ENCODE measurements around the gene TRIM26. TPM values are rescaled to one million over a fixed set of nuclear protein-coding genes. Genes with fewer than 3 reads are reported as not detected.

TRIM26 gene
- total and polyA plus RNA-seq, 8 donors = 12.1 to 25.8 (median 21.7) TPM

DNA sequence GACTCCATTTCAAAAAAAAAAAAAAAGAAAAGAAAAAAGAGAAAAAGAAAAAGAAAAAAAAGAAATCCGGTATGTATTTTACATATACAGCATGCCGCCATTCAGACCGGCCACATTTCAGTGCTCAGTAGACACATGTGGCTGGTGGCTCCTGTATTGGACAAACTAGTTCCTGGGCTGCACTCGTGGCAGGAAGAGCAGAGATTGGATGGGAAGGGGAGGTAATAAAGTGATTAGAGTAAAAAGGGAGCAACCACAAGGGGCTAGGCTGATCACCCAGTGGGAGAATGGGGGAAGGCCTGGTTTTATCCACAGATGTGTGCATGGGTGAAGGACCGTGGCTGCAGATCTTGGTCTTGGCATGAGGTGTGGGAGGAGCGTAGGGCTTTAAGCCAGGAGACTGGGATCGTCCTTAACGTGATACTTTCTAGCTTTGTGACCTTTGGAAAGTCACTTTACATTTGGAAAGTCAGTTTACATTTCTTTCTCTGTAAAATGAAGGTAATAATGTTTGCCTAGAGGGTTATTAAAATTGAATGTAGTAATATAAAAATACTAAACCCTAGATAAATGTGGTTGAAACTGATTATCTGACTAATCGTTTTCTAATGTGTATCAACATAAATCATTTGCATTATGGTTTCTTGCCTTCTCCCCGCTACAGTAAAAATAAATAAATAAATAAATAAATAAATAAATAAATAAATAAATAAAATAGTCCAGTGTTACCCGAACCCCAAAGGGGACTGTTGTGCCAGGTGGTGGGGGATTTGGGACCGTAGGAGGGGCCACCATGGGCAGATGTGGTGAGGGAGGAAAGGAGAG lies 50.7 kb downstream of the TRIM26 start:
- no peak for DNase-seq
- Histone ChIP-seq H3K27me3 (no peaks in the 10 kb centered on the region), H3K4me3 (no peak overlapping the region), H3K27ac (no peak overlapping the region), H3K36me3 (no peaks in the 10 kb centered on the region), H3K9me3 (no peaks in the 10 kb centered on the region), H3K4me1 (no peaks in the 10 kb centered on the region)
- no peak for FAIRE-seq
- WGBS, 2 donors = 69 to 72% methylated on average over 12 of the region's 12 CpGs
- TF ChIP-seq CTCF (IDR thresholded peaks at IDR 0.05) = no peak
- intact Hi-C loops (cut with DNase I) = no loop called here
- no peak for ATAC-seq

- no peak for TF ChIP-seq CTCF (IDR thresholded peaks at IDR 0.05)
- H3K4me1 ChIP-seq = no peaks in the 10 kb centered on the region
- intact Hi-C loops (cut with DNase I) = no loop called here
These were observed 52.2 kb downstream of the TRIM26 start, which contains the start of gene TRIM10 for GRCh38 chr6:30160785-30161531. TSS of gene TRIM10 (minus strand) at chr6:30161211. CDS start at chr6:30160858, 353 bp downstream.

DNA sequence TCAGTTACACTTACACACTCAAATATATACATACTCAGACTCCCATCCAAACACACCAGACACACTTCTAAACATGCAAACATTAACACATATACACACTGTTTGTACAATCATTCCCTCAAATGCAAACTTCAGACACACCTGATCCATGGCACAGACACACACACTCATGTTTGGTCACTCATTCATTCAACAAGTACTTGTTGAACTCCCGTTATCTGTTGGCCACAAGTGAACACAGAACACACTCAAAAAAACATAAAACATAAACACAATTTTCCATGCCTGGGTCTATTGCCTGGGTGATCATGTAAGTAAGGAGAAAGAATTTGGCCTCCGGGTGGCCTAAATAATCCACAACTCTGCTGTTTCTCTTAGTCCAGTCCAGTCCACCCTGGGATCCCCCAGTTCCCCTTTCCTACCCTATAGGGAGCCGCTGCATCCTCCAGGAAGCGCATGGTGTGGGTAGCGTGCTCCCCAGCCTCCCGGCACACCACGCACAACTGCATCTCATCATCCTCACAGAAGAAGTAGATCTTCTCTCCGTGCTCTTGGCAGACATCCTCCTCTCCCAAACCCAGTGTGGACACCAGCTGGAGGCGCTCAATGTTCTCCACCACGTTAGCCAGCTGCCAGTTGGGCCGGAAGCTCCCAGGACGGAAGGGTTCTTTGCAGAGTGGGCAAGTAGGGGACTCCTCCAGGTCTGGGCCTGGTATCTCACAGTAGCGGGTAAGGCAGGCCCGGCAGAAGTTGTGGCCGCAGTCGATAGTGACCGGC lies 53.0 kb downstream of the TRIM26 start:
- intact Hi-C loops (cut with DNase I) = no loop called here
- H3K27ac ChIP-seq = no peak overlapping the region
- no peaks in the 10 kb centered on the region for H3K36me3 ChIP-seq
- FAIRE-seq (no peak), ATAC-seq (no peak), DNase-seq (no peak)
- 84 to 88% methylated on average over 17 of the region's 17 CpGs for WGBS, 2 donors
- no peaks in the 10 kb centered on the region for H3K27me3 ChIP-seq
- no peak for TF ChIP-seq CTCF (IDR thresholded peaks at IDR 0.05)
- H3K4me1 ChIP-seq = no peaks in the 10 kb centered on the region
- H3K4me3 ChIP-seq = no peak overlapping the region
- no peaks in the 10 kb centered on the region for H3K9me3 ChIP-seq

More at GRCh38 chr6:30160785-30161531, 52.2 kb downstream of the TRIM26 start, which contains the start of gene TRIM10:
- H3K36me3 ChIP-seq = no peaks in the 10 kb centered on the region
- H3K27ac ChIP-seq = no peak within 1 kb of the TSS
- no peak within 1 kb of the TSS for H3K4me3 ChIP-seq
- no peak for ATAC-seq
- FAIRE-seq = no peak
- WGBS, 2 donors = 70 to 78% methylated on average over 4 of the region's 4 CpGs
- no peaks in the 10 kb centered on the region for H3K9me3 ChIP-seq
- no peaks in the 10 kb centered on the region for H3K27me3 ChIP-seq
- DNase-seq = no peak

GRCh38 chr6:30158475-30159040 lies 54.6 kb downstream of the TRIM26 start:
- Histone ChIP-seq H3K4me1 (peaks cover 0 to 5% (median 0%) of the 10 kb centered on the region in 3 donors), H3K27ac (no peak overlapping the region), H3K9me3 (no peaks in the 10 kb centered on the region), H3K4me3 (no peak overlapping the region), H3K36me3 (no peaks in the 10 kb centered on the region), H3K27me3 (no peaks in the 10 kb centered on the region)
- intact Hi-C loops (cut with DNase I) = no loop called here
- ATAC-seq = no peak
- no peak for TF ChIP-seq CTCF (IDR thresholded peaks at IDR 0.05)
- FAIRE-seq = no peak
- 44 to 59% methylated on average over 3 of the region's 3 CpGs for WGBS, 2 donors
- DNase-seq = no peak

Data from pancreas (tissue), 10 donors.